Liver (tissue), 9 donors: ENCODE measurements around the gene STT3B. TPM values are rescaled to one million over a fixed set of nuclear protein-coding genes. Genes with fewer than 3 reads are reported as not detected.

ENCODE experiments used
- DNase-seq: peaks from one replicate; pipeline ENCODE4 v3.0.0-alpha.2; 2017; ENCODE audit warnings: low spot score
- H3K27ac ChIP-seq, 2 donors: one replicate each; pipeline ENCODE4 v1.7.0; 2013; ENCODE audit warnings: inconsistent platforms in 2 of 2, low read length in 2 of 2, control low read depth in 1 of 2, low read depth in 1 of 2, mild to moderate bottlenecking in 1 of 2
- H3K27me3 ChIP-seq, 4 donors: one replicate each; pipeline versions ENCODE4 v1.6.1 to v1.7.0; 2013; ENCODE audit warnings: low read length in 3 of 4, inconsistent platforms in 1 of 4, mild to moderate bottlenecking in 1 of 4, moderate library complexity in 1 of 4; ENCODE audit not compliant: control insufficient read depth in 4 of 4, insufficient read depth in 4 of 4
- H3K36me3 ChIP-seq, 4 donors: one replicate each; pipeline versions ENCODE4 v1.6.1 to v1.7.0; 2013; ENCODE audit warnings: low read length in 3 of 4, mild to moderate bottlenecking in 3 of 4, low read depth in 1 of 4, moderate library complexity in 1 of 4; ENCODE audit not compliant: control insufficient read depth in 4 of 4, insufficient read depth in 3 of 4
- H3K4me1 ChIP-seq, 4 donors: one replicate each; pipeline versions ENCODE4 v1.6.1 to v1.7.0; 2013; ENCODE audit warnings: low read length in 3 of 4, mild to moderate bottlenecking in 3 of 4, moderate library complexity in 1 of 4; ENCODE audit not compliant: control insufficient read depth in 4 of 4, insufficient read depth in 4 of 4
- H3K4me3 ChIP-seq, 3 donors: one replicate each; pipeline versions ENCODE4 v1.6.1 to v1.7.0; 2013; ENCODE audit warnings: low read length in 3 of 3, control low read depth in 1 of 3, low read depth in 1 of 3, mild to moderate bottlenecking in 1 of 3
- H3K9ac ChIP-seq, 2 donors: one replicate each; pipeline ENCODE4 v1.7.0; 2013; ENCODE audit warnings: low read length in 2 of 2, mild to moderate bottlenecking in 2 of 2, moderate library complexity in 2 of 2, control low read depth in 1 of 2, low read depth in 1 of 2
- H3K9me3 ChIP-seq, 4 donors: one replicate each; pipeline versions ENCODE4 v1.6.1 to v1.7.0; 2013; ENCODE audit warnings: low read length in 3 of 4; ENCODE audit not compliant: control insufficient read depth in 4 of 4
- ATF3 ChIP-seq: IDR thresholded peaks from 2 replicates; pipeline ENCODE4 v1.6.1; 2016; ENCODE audit warnings: antibody characterized with exemption
- CTCF ChIP-seq: fragments of 150-350 bp; IDR thresholded peaks from 2 replicates; pipeline ENCODE4 v1.5.1; 2017; ENCODE audit warnings: improper control_type of control experiment, low read depth, low read length; ENCODE audit not compliant: missing input control
- EGR1 ChIP-seq, 2 donors: IDR thresholded peaks; 2 replicates each; pipeline ENCODE4 v1.6.1; 2016 to 2018; ENCODE audit warnings: antibody characterized with exemption in 2 of 2, low read depth in 2 of 2
- FOXA1 ChIP-seq: IDR thresholded peaks from 2 replicates; pipeline ENCODE4 v1.6.1; 2016; ENCODE audit warnings: antibody characterized with exemption
- FOXA2 ChIP-seq: IDR thresholded peaks from 2 replicates; pipeline ENCODE4 v1.6.1; 2016; ENCODE audit warnings: antibody characterized with exemption
- GABPA ChIP-seq, 2 donors: IDR thresholded peaks in 1 of 2; conservative IDR thresholded peaks in 1 of 2; 2 replicates each; pipeline ENCODE4 v1.6.1; 2016; ENCODE audit warnings: antibody characterized with exemption in 2 of 2, mild to moderate bottlenecking in 1 of 2, moderate library complexity in 1 of 2
- HNF4A ChIP-seq, 2 donors: conservative IDR thresholded peaks; 2 replicates each; pipeline ENCODE4 v1.6.1; 2016; ENCODE audit warnings: antibody characterized with exemption in 2 of 2, mild to moderate bottlenecking in 2 of 2
- HNF4G ChIP-seq: IDR thresholded peaks from 2 replicates; pipeline ENCODE4 v1.6.1; 2016; ENCODE audit warnings: antibody characterized with exemption
- JUND ChIP-seq, 2 donors: IDR thresholded peaks; 2 replicates each; pipeline ENCODE4 v1.6.1; 2016; ENCODE audit warnings: antibody characterized with exemption in 2 of 2
- NR2F2 ChIP-seq: IDR thresholded peaks from 2 replicates; pipeline ENCODE4 v1.6.1; 2016; ENCODE audit warnings: antibody characterized with exemption
- RAD21 ChIP-seq, 2 donors: IDR thresholded peaks; 2 replicates each; pipeline ENCODE4 v1.6.1; 2016; ENCODE audit warnings: antibody characterized with exemption in 2 of 2, mild to moderate bottlenecking in 2 of 2
- REST ChIP-seq: IDR thresholded peaks from 2 replicates; pipeline ENCODE4 v1.6.1; 2016; ENCODE audit warnings: antibody characterized with exemption, mild to moderate bottlenecking
- RXRA ChIP-seq, 2 donors: IDR thresholded peaks; 2 replicates each; pipeline ENCODE4 v1.6.1; 2017 to 2018; ENCODE audit warnings: antibody characterized with exemption in 2 of 2, mild to moderate bottlenecking in 1 of 2
- SP1 ChIP-seq: IDR thresholded peaks from 2 replicates; pipeline ENCODE4 v1.6.1; 2018; ENCODE audit warnings: antibody characterized with exemption, mild to moderate bottlenecking
- TAF1 ChIP-seq: conservative IDR thresholded peaks from 2 replicates; pipeline ENCODE4 v1.6.1; 2016; ENCODE audit warnings: antibody characterized with exemption, mild to moderate bottlenecking
- YY1 ChIP-seq: IDR thresholded peaks from 2 replicates; pipeline ENCODE4 v1.6.1; 2016; ENCODE audit warnings: antibody characterized with exemption, mild to moderate bottlenecking
- ZBTB33 ChIP-seq: IDR thresholded peaks from 2 replicates; pipeline ENCODE4 v1.6.1; 2016; ENCODE audit warnings: antibody characterized with exemption
- WGBS: extraction: QIAGEN DNeasy Blood & Tissue Kit; methylation state at CpG from one replicate; pipeline ENCODE4 v1.1.7; 2013; 5-methylcytosine and 5-hydroxymethylcytosine counted together
- polyA plus RNA-seq, 2 donors: library from polyadenylated mRNA; stranded (reverse) in 1 of 2; unstranded in 1 of 2; fragments of 200-250 nt in 1 of 2; fragments of >200 nt in 1 of 2; fragmentation: Nextera tagmentation in 1 of 2; extraction: Ambion mirVana in 1 of 2; gene quantifications; one replicate each; pipeline versions ENCODE4 v1.2.1 to v1.2.3, GENCODE V29; 2013 to 2015
- total RNA-seq, 2 donors: library from RNA; depleted of rRNA; stranded (reverse); fragments of >200 nt; gene quantifications; one replicate each; pipeline ENCODE4 v1.2.3, GENCODE V29; 2014
- TF ChIP-seq, protein P1 (sequence below): IDR thresholded peaks from 2 replicates; pipeline ENCODE4 v1.6.1; 2016; ENCODE audit warnings: antibody characterized with exemption
- donor health status: healthy.
- donor health status: healthy.
- donor health status: healthy.
- donor health status: healthy.
- donor health status: healthy.

STT3B gene
- total and polyA plus RNA-seq, 4 donors: 23.9 to 128 (median 85.5) TPM

DNA sequence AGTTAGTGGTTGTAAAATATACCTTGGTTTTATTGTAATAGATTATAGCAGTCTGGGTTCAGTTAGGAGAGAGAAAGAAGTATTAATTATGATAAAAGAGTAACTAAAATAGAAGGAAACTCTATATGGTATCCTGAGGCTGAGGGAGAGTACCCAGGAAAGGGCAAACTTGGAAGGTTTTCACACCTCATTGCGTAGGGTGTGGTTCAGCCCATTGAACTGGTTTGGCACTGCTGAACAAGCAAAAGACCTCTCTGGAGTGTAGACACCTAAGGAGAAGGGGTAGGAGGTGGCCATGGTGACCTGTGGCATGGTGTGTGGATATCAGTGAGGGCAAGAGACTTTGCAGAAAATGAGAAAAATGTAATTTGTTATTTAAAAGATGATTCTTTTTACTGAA is 63.5 kb downstream of the STT3B start:
- 83% methylated on average over 1 of the region's 1 CpG for WGBS
- H3K36me3 ChIP-seq: peaks cover 0 to 3% (median 2%) of the 10 kb centered on the region in 4 donors

More for the DNA sequence above, 63.5 kb downstream of the STT3B start:
- peaks cover 7 to 16% (median 13%) of the 10 kb centered on the region in 4 donors for H3K4me1 ChIP-seq
- no peak for DNase-seq
- H3K9ac ChIP-seq: no peak overlapping the region
- no peak overlapping the region for H3K4me3 ChIP-seq
- no peak overlapping the region for H3K27ac ChIP-seq
- no peaks in the 10 kb centered on the region for H3K9me3 ChIP-seq
- H3K27me3 ChIP-seq: no peaks in the 10 kb centered on the region
- TF ChIP-seq FOXA1 (no peak), RXRA (IDR thresholded peaks at IDR 0.05) (no peak), CTCF (no peak), HNF4G (no peak), RAD21 (IDR thresholded peaks at IDR 0.05) (no peak), EGR1 (IDR thresholded peaks at IDR 0.05; ENCODE audit: low read depth in 2 of 2) (no peak), TAF1 (no peak), SP1 (no peak), GABPA (IDR thresholded peaks at IDR 0.05 in 1 of 2, conservative IDR thresholded peaks at IDR 0.05 in 1 of 2) (no peak), YY1 (no peak), HNF4A (conservative IDR thresholded peaks at IDR 0.05) (no peak), ATF3 (no peak), NR2F2 (no peak), REST (no peak), JUND (IDR thresholded peaks at IDR 0.05) (no peak), FOXA2 (no peak), ZBTB33 (no peak)
- TF ChIP-seq, protein P1, sequence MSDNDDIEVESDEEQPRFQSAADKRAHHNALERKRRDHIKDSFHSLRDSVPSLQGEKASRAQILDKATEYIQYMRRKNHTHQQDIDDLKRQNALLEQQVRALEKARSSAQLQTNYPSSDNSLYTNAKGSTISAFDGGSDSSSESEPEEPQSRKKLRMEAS: no peak
